Fibroblast of lung (primary cell): ENCODE results near the gene VIPR2. TPM values are rescaled to one million over a fixed set of nuclear protein-coding genes. Genes with fewer than 3 reads are reported as not detected.

Experiments
- DNase-seq, 2 donors: peaks; one replicate each; pipeline versions ENCODE4 v3.0.0 to v3.0.0-alpha.2; 2010; ENCODE audit warnings: low read depth in 2 of 2
- H2AFZ ChIP-seq: 2 replicates; pipeline ENCODE4 v1.5.1; 2012; ENCODE audit warnings: low read length, control low read depth, inconsistent platforms
- H3K27ac ChIP-seq: 2 replicates; pipeline ENCODE4 v1.5.1; 2011; ENCODE audit warnings: low read length, control low read depth; ENCODE audit not compliant: insufficient read depth
- H3K27me3 ChIP-seq: 2 replicates; pipeline ENCODE4 v1.5.1; 2011; ENCODE audit warnings: mild to moderate bottlenecking, low read length; ENCODE audit not compliant: control insufficient read depth, insufficient read depth
- H3K36me3 ChIP-seq: 2 replicates; pipeline ENCODE4 v1.5.1; 2011; ENCODE audit warnings: low read length; ENCODE audit not compliant: control insufficient read depth, insufficient read depth
- H3K4me1 ChIP-seq: 2 replicates; pipeline ENCODE4 v1.5.1; 2011; ENCODE audit warnings: low read length; ENCODE audit not compliant: control insufficient read depth, insufficient read depth; ENCODE audit errors: extremely low read depth
- H3K4me2 ChIP-seq: 2 replicates; pipeline ENCODE4 v1.5.1; 2011; ENCODE audit warnings: low read length, control low read depth; ENCODE audit not compliant: insufficient read depth; ENCODE audit errors: extremely low read depth
- H3K4me3 ChIP-seq, 4 experiments: fragments of 200-600 bp in 1 of 4; sonication (generic) in 1 of 4; replicated peaks in 1 of 4; 2 replicates each; pipeline ENCODE4 v1.5.1; 2011 to 2016; ENCODE audit warnings: low read length in 4 of 4, low read depth in 3 of 4, mild to moderate bottlenecking in 3 of 4, control low read depth in 2 of 4, inconsistent platforms in 1 of 4, mixed read lengths in 1 of 4; ENCODE audit not compliant: insufficient read depth in 1 of 4; ENCODE audit errors: control extremely low read depth in 1 of 4
- H3K79me2 ChIP-seq: 2 replicates; pipeline ENCODE4 v1.5.1; 2012; ENCODE audit warnings: mild to moderate bottlenecking, low read length, inconsistent platforms; ENCODE audit not compliant: control insufficient read depth, insufficient read depth
- H3K9ac ChIP-seq: 2 replicates; pipeline ENCODE4 v1.5.1; 2011; ENCODE audit warnings: mild to moderate bottlenecking, low read length, control low read depth; ENCODE audit not compliant: insufficient read depth
- H3K9me3 ChIP-seq: 2 replicates; pipeline ENCODE4 v1.5.1; 2012; ENCODE audit warnings: low read depth, low read length; ENCODE audit not compliant: control insufficient read depth, insufficient read depth
- H4K20me1 ChIP-seq: 2 replicates; pipeline ENCODE4 v1.5.1; 2011; ENCODE audit warnings: low read length; ENCODE audit not compliant: control insufficient read depth, insufficient read depth; ENCODE audit errors: extremely low read depth
- CTCF ChIP-seq, 2 donors: IDR thresholded peaks in 1 of 2; conservative IDR thresholded peaks in 1 of 2; 1 replicate in 1 of 2; 2 replicates in 1 of 2; pipeline ENCODE4 v1.5.1; 2011 to 2012; ENCODE audit warnings: low read length in 2 of 2, control low read depth in 1 of 2, inconsistent platforms in 1 of 2, low read depth in 1 of 2, mild to moderate bottlenecking in 1 of 2
- EZH2 ChIP-seq: IDR thresholded peaks from 2 replicates; pipeline ENCODE4 v1.5.1; 2012; ENCODE audit warnings: low read length, control low read depth, mild to moderate bottlenecking; ENCODE audit errors: missing control alignments
- polyA plus RNA-seq, 2 donors: library from polyadenylated mRNA; depleted of rRNA in 1 of 2; stranded (reverse) in 1 of 2; unstranded in 1 of 2; fragments of >200 nt; gene quantifications; 2 replicates each; pipeline ENCODE4 v1.2.1, GENCODE V29; 2011 to 2012; ENCODE audit warnings: missing spikeins in 1 of 2
- total RNA-seq: library from RNA; depleted of rRNA; stranded (reverse); fragments of >200 nt; gene quantifications from 2 replicates; pipeline ENCODE4 v1.2.1, GENCODE V29; 2014

The VIPR2 gene
- total and polyA plus RNA-seq, 2 donors (not counting 1 experiment from before 2014, with no cell fraction given): not detected

GRCh38 chr7:159158125-159158887, 13.6 kb upstream of the VIPR2 start:
- H3K4me2 ChIP-seq: no peak overlapping the region
- H3K36me3 ChIP-seq: no peaks in the 10 kb centered on the region
- no peak overlapping the region for H3K4me3 ChIP-seq
- no peaks in the 10 kb centered on the region for H3K27me3 ChIP-seq
- no peak for DNase-seq
- H2AFZ ChIP-seq: no peak overlapping the region
- no peak overlapping the region for H3K9ac ChIP-seq
- no peaks in the 10 kb centered on the region for H4K20me1 ChIP-seq
- TF ChIP-seq EZH2 (no peak), CTCF (conservative IDR thresholded peaks at IDR 0.05 in 1 of 2, IDR thresholded peaks at IDR 0.05 in 1 of 2; ENCODE audit: low read depth in 1 of 2, low read length in 2 of 2) (no peak)
- no peaks in the 10 kb centered on the region for H3K4me1 ChIP-seq
- no peak overlapping the region for H3K27ac ChIP-seq
- no peaks in the 10 kb centered on the region for H3K79me2 ChIP-seq
- H3K9me3 ChIP-seq: no peaks in the 10 kb centered on the region

- Histone ChIP-seq H3K9ac (no peak overlapping the region), H3K4me2 (no peak overlapping the region), H3K27ac (no peak overlapping the region), H3K4me1 (no peaks in the 10 kb centered on the region), H3K79me2 (no peaks in the 10 kb centered on the region), H3K36me3 (no peaks in the 10 kb centered on the region), H3K9me3 (no peaks in the 10 kb centered on the region), H4K20me1 (no peaks in the 10 kb centered on the region), H2AFZ (no peak overlapping the region), H3K27me3 (no peaks in the 10 kb centered on the region), H3K4me3 (no peak overlapping the region)
- TF ChIP-seq CTCF (conservative IDR thresholded peaks at IDR 0.05 in 1 of 2, IDR thresholded peaks at IDR 0.05 in 1 of 2; ENCODE audit: low read depth in 1 of 2, low read length in 2 of 2) (no peak), EZH2 (no peak)
- no peak for DNase-seq
These were observed 13.0 kb upstream of the VIPR2 start for GRCh38 chr7:159157714-159158113.

GRCh38 chr7:159156436-159157245, 12.0 kb upstream of the VIPR2 start:
- DNase-seq: no peak
- H3K27me3 ChIP-seq: no peaks in the 10 kb centered on the region
- H3K9me3 ChIP-seq: no peaks in the 10 kb centered on the region
- no peak overlapping the region for H3K9ac ChIP-seq
- H3K4me3 ChIP-seq: no peak overlapping the region
- no peak overlapping the region for H3K27ac ChIP-seq
- H2AFZ ChIP-seq: no peak overlapping the region
- H3K4me1 ChIP-seq: no peaks in the 10 kb centered on the region
- H3K4me2 ChIP-seq: no peak overlapping the region
- TF ChIP-seq CTCF (conservative IDR thresholded peaks at IDR 0.05 in 1 of 2, IDR thresholded peaks at IDR 0.05 in 1 of 2; ENCODE audit: low read depth in 1 of 2, low read length in 2 of 2): no peak
- no peak for TF ChIP-seq EZH2
- no peaks in the 10 kb centered on the region for H4K20me1 ChIP-seq
- no peaks in the 10 kb centered on the region for H3K36me3 ChIP-seq
- H3K79me2 ChIP-seq: no peaks in the 10 kb centered on the region
